ENCODE measurements around the gene PSTPIP1. TPM values are rescaled to one million over a fixed set of nuclear protein-coding genes. Genes with fewer than 3 reads are reported as not detected.

The PSTPIP1 gene
- total RNA-seq, 3 donors from 2014 or later (not counting 1 experiment from before 2014, with no cell fraction given), result 218 to 316 (median 228) TPM

DNA sequence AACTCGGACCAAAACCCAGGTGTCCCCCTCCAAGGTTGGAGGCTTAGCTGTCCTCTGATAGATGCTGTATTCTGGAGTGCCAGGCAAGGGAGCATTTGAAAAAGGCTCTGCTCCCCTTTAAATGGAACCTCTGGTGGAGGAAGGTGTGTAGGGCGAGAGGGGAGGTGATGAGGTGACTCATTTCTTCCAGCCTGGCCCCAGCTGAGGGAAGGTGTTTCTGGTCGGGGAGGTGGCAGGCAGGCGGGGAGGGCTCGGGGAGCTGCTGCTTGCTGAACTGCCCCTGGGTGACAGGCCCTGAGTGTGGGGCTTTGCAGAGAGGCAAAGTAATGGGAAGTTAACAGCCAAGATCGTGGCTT lies 18.8 kb downstream of the PSTPIP1 start:
- ATAC-seq (peak; percentile 68 to 80 (median 73)), DNase-seq (peak; percentile 78 to 88)
- Mint-ChIP-seq H3K27me3 (ENCODE audit: low read depth in 2 of 2) (no peaks in the 10 kb centered on the region), H3K9me3 (no peaks in the 10 kb centered on the region), H3K4me1 (peaks cover 74 to 98% of the 10 kb centered on the region in 2 donors), H3K27ac (peak overlapping the region; percentile 96 to 99), H3K36me3 (no peaks in the 10 kb centered on the region), H3K4me3 (peak overlapping the region; percentile 90)
- WGBS (ENCODE audit: insufficient coverage), result 20% methylated on average over 6 of the region's 6 CpGs
- peak overlapping the region; percentile 84 for H3K27ac ChIP-seq (ENCODE audit: low read length)
- peaks cover 33% of the 10 kb centered on the region for H3K36me3 ChIP-seq (ENCODE audit: control insufficient read depth, insufficient read depth, low read length)
- peak overlapping the region; percentile 5 for H3K4me3 ChIP-seq (ENCODE audit: low read length)
- no peaks in the 10 kb centered on the region for H3K9me3 ChIP-seq (ENCODE audit: control insufficient read depth, insufficient read depth, low read length)
- TF ChIP-seq, protein P1, sequence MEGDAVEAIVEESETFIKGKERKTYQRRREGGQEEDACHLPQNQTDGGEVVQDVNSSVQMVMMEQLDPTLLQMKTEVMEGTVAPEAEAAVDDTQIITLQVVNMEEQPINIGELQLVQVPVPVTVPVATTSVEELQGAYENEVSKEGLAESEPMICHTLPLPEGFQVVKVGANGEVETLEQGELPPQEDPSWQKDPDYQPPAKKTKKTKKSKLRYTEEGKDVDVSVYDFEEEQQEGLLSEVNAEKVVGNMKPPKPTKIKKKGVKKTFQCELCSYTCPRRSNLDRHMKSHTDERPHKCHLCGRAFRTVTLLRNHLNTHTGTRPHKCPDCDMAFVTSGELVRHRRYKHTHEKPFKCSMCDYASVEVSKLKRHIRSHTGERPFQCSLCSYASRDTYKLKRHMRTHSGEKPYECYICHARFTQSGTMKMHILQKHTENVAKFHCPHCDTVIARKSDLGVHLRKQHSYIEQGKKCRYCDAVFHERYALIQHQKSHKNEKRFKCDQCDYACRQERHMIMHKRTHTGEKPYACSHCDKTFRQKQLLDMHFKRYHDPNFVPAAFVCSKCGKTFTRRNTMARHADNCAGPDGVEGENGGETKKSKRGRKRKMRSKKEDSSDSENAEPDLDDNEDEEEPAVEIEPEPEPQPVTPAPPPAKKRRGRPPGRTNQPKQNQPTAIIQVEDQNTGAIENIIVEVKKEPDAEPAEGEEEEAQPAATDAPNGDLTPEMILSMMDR (IDR thresholded peaks at IDR 0.05), result no peak
- intact Hi-C loops (cut with micrococcal nuclease), result loop anchor here (1.0 to 5.0 kb wide), 5 partner anchors 9 to 169 kb away; partner anchors contain the start of gene RCN2
- H3K4me1 ChIP-seq (ENCODE audit: control insufficient read depth, insufficient read depth, low read length), result peaks cover 99% of the 10 kb centered on the region
- no peaks in the 10 kb centered on the region for H3K27me3 ChIP-seq (ENCODE audit: control insufficient read depth, insufficient read depth, low read length)

DNA sequence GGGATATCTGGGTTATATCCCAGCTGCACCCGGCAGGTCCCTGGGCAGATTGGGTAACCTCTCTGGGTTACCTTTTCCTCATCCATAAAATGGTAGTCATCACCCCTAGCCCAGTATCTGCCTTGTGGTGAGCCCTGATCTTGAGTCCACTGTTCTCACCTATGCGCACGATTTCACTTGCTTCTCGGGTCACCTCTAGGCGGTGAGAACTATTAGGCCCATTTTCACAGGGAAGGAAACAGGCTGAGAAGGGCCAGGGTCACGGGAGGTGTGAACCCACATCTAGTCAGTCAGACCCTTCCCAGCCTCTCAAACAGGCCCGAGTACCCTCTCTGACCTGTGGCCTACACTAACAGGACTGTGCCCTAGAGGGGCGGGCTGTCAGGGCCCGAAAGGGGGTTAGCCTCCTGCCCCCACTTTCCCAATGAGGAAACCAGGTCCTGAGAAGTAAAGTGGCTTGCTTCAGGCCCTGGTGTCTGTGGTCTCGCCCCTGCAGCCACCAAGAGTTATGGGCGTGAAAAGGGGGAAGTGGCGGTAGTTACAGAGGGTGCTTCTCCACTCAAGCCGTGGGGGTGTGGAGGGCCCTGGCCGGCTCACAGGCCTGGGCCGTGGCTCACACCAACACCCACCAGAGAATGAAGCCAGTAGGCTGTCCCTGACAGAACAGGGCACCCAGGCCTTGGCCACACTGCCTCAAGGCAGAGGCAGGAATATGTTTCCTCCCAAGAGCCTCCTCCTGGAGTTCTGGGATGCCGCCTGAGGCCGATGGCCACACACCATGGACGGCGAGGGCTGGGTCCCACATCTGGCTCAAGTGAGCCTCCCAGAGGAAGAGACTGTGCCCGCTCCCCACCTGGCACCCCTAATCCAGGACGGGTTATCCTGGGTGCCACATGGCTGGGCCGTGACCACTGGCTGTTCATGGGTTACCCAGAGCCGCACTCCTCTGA lies 19.5 kb downstream of the PSTPIP1 start:
- Mint-ChIP-seq H3K27me3 (ENCODE audit: low read depth in 2 of 2) (no peaks in the 10 kb centered on the region), H3K4me3 (peak overlapping the region; percentile 90), H3K27ac (peak overlapping the region; percentile 96 to 99), H3K36me3 (no peaks in the 10 kb centered on the region), H3K9me3 (no peaks in the 10 kb centered on the region), H3K4me1 (peaks cover 77 to 98% of the 10 kb centered on the region in 2 donors)
- ATAC-seq (peak; percentile 41 to 75 (median 72)), DNase-seq (peak; percentile 56 to 68)
- 25% methylated on average over 23 of the region's 23 CpGs for WGBS (ENCODE audit: insufficient coverage)
- Histone ChIP-seq H3K36me3 (ENCODE audit: control insufficient read depth, insufficient read depth, low read length) (peaks cover 33% of the 10 kb centered on the region), H3K27me3 (ENCODE audit: control insufficient read depth, insufficient read depth, low read length) (no peaks in the 10 kb centered on the region), H3K4me1 (ENCODE audit: control insufficient read depth, insufficient read depth, low read length) (peaks cover 99% of the 10 kb centered on the region), H3K27ac (ENCODE audit: low read length) (peak overlapping the region; percentile 84), H3K4me3 (ENCODE audit: low read length) (no peak overlapping the region), H3K9me3 (ENCODE audit: control insufficient read depth, insufficient read depth, low read length) (no peaks in the 10 kb centered on the region)
- intact Hi-C loops (cut with micrococcal nuclease), result loop anchor here (1.0 to 5.0 kb wide), 5 partner anchors 8 to 168 kb away; partner anchors contain the start of gene RCN2
- TF ChIP-seq, protein P1 (IDR thresholded peaks at IDR 0.05), result no peak

DNA sequence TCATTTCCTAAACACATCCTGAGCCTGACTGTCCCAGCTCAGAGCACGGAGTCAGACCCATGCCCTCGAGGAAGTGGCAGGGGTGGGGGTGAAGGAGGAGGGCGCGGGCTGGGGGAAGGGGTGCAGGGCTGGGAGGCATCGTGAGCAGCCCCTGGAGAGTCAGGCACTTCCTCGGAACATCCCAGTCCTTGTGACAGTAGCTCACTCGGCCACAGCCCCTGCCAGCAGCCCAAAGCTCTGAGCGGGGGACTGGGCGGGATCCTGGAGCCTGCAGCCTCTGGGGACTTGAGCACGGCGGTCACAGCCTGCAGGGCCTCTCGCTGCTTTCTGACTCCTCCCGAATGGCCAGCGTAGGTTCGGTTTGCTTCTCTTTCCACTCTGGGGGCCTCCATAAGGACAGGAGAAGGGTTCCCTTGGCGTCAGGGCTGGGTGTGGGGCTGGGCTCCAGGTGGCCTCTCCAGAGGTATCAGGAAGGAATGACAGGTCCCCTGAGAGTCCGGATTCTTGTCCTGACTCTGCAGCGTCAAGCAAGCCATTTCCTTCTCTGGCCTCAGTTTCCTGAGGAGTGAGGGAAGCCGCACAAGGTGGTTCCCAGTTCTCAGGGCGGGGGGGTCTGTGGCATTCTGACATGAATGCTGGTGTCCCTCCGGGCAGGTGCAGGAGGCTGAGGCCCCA lies 20.9 kb downstream of the PSTPIP1 start:
- H3K36me3 ChIP-seq (ENCODE audit: control insufficient read depth, insufficient read depth, low read length), result peaks cover 36% of the 10 kb centered on the region
- Mint-ChIP-seq H3K27ac (peak overlapping the region; percentile 96 to 99), H3K27me3 (ENCODE audit: low read depth in 2 of 2) (no peaks in the 10 kb centered on the region), H3K4me1 (peaks cover 77 to 98% of the 10 kb centered on the region in 2 donors), H3K4me3 (peak overlapping the region; percentile 90), H3K36me3 (no peaks in the 10 kb centered on the region), H3K9me3 (no peaks in the 10 kb centered on the region)
- peaks cover 99% of the 10 kb centered on the region for H3K4me1 ChIP-seq (ENCODE audit: control insufficient read depth, insufficient read depth, low read length)
- no peak overlapping the region for H3K4me3 ChIP-seq (ENCODE audit: low read length)
- TF ChIP-seq, protein P1 (IDR thresholded peaks at IDR 0.05), result no peak
- 58% methylated on average over 21 of the region's 21 CpGs for WGBS (ENCODE audit: insufficient coverage)
- H3K27ac ChIP-seq (ENCODE audit: low read length), result peak overlapping the region; percentile 84
- intact Hi-C loops (cut with micrococcal nuclease), result loop anchor here (2.0 kb wide), 1 partner anchor 19 kb away; no protein-coding TSS in a partner anchor
- ATAC-seq, result no peak
- H3K9me3 ChIP-seq (ENCODE audit: control insufficient read depth, insufficient read depth, low read length), result no peaks in the 10 kb centered on the region
- peak in 1 of 2 donors; percentile 34 for DNase-seq
- no peaks in the 10 kb centered on the region for H3K27me3 ChIP-seq (ENCODE audit: control insufficient read depth, insufficient read depth, low read length)
